Middle frontal gyrus (tissue), 1 donor: ENCODE results near the gene PKD1L1.
"Not testable (repeated sequence)": the region's sequence is repeated elsewhere in the genome, so short reads cannot be mapped to it uniquely, and the experiment has no call there.

Source experiments
- DNase-seq: peaks from one replicate; pipeline ENCODE4 v3.0.0-alpha.2; 2015; ENCODE audit warnings: low spot score; ENCODE audit errors: extremely low spot score

Gene PKD1L1

DNA sequence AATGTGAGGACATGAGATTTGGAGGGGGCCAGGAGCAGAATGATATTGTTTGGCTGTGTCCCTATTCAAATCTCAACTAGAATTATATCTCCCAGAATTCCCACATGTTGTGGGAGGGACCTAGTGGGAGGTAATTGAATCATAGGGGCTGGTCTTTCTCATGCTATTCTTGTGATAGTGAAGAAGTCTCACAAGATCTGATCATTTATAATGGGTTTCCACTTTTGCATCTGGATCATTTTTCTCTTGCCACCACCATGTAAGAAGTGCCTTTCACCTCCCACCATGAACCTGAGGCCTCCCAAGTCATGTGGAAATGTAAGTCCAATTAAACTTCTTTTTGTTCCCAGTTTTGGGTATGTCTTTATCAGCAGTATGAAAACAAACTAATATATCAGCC is 153.1 kb downstream of the PKD1L1 start:
- not testable (repeated sequence) for DNase-seq

DNA sequence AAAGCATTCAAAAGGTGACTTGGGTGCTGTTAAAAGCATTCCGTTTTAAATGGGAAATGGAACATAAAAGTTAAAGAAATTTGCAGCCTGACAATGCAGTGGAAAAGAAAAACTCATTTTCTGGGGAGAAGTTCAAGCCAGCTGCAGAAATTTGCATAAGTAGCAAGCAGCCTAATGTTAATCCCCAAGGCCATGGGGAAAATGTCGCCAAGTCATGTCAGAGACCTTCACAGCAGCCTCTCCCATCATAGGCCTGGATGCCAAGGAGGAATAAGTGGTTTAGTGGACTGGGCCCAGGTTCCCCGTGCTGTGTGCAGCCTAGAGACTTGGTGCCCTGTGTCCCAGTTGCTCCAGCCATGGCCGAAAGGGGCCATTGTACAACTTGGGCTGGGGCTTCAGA is 154.2 kb downstream of the PKD1L1 start:
- DNase-seq = no peak

DNA sequence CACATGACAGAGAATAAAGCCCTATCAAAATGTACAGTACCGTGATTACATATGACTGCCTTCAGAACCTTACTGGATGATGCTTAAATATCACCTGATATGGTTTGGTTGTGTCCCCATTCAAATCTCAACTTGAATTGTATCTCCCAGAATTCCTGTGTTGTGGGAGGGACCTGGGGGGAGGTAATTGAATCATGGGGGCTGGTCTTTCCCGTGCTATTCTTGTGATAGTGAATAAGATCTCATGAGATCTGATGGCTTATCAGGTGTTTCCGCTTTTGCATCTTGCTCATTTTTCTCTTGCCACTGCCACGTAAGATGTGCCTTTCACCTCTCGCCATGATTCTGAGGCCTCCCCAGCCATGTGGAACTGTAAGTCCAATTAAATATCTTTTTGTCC is 155.1 kb downstream of the PKD1L1 start:
- not testable (repeated sequence) for DNase-seq

- no peak for DNase-seq
Observed at GRCh38 chr7:47792521-47793121, 155.6 kb downstream of the PKD1L1 start.

DNA sequence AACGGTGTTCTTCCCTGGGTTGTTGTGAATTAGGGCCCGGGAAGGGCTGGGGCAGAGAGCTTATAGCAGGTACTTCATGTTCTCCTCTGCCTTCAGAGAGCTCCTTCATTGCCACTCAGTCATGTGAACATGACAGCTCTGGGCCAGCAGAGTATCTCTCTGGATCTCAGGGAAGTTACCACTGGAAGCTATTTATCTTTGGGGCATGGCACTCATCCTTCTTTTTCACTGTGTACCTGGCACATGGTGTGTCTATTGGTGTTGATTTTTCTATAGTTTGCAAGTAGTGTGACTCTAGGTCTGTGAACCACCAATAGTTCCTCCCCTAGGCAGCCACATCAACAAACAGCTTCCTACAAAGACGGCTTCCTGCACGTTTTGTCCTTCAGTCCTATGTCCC is 156.6 kb downstream of the PKD1L1 start:
- DNase-seq = no peak

DNA sequence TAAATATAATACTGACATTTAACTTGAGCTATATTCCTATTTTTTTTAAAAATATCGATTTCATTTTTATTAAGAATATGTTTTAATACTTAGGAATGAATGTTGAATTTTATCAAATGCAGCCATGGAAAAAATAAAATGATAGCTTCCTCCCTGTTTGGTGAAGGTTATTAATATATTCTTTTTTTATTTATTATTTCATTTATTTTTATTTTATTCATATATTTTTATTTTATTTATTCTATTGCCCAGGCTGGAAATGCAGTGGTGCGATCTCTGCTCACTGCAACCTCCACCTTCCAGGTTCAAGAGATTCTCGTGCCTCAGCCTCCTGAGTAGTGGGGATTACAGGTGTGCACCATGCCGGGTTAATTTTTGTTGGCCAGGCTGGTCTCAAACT is 160.2 kb downstream of the PKD1L1 start:
- DNase-seq = no peak

GRCh38 chr7:47787249-47788069 is 160.8 kb downstream of the PKD1L1 start:
- DNase-seq = no peak

DNA sequence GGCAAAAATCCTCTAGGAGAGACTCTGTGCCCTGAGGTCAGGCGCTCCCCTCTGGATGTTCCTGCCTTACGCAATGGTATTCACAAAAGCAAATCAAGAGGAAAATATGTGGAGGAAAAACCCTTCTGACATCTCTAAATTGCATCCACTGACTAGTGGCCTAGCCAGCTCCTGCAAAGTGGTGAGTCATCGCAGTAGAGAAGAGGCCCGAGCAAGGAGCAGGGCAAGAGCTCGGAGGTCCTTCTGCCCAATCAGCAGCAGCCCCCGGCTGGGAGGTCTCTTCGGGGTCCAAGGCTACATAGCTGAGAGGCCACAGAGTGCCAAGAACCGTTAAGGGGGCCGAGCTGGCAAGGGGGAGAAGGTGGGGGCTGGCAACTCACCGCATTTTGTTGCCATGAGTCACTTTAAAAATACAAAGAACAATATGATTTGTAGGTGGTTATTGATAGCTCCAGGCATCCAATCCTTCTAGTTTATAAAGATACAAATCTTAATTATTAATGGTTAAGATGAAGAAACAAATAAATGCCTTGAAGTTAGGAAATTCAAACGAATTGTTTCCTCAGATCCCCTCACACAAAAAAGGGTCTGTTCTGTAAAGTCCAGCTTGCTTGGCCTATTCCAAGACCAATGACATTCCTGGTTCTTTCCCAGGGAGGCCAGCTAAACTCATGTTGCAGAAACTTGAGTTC is 161.6 kb downstream of the PKD1L1 start:
- DNase-seq = no peak

DNA sequence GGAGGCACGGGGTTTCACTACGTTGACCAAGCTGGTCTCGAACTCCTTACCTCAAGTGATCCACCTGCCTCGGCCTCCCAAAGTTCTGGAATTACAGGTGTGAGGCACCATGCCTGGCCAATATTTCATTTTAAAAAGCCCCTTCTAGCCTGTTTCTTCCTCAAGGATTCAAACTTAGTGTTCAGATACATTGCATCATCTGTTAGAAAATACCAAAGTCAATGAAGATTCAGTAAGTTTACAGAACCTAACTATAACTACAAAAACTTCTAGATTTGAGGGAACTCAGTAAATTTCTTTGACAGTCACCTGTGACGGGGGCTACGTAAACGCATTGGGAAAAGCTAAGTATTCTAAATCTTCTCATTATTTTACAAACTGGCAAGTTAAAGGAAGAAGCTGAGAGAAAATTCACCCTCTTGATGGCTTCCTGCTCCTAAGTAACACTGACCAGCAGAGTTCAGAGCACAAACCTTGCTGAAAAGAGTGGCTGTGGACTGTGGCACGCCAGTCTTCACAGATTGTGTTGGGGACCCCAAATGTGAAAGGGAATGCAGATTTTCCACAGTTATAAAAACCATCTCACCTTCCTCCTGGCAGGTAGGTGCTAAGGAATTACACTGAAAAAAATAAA is 162.2 kb downstream of the PKD1L1 start:
- DNase-seq = no peak

- DNase-seq = no peak
Observed at GRCh38 chr7:47783456-47784223, 164.6 kb downstream of the PKD1L1 start.

DNA sequence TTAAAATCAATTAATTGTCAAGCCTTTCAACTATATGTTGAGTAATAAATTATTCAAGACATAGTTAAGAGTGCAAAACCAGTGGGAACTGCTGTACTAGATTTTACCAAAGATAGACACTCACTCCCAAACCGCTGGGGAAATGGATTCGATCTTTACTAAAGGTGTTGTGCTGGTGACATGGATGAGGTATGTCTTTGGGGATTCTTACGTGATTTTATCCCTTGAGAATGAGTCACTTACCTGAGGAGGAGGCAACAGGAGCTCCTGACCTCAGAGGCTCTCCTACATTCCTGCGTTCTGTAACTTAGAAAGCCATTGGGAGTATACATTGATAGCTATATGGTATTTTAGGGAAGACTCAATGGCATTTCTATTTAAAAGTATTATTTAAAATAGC is 165.5 kb downstream of the PKD1L1 start:
- no peak for DNase-seq

GRCh38 chr7:47782022-47782421 is 166.2 kb downstream of the PKD1L1 start:
- no peak for DNase-seq

- DNase-seq = no peak
Observed at GRCh38 chr7:47780555-47780954, 167.7 kb downstream of the PKD1L1 start.

DNA sequence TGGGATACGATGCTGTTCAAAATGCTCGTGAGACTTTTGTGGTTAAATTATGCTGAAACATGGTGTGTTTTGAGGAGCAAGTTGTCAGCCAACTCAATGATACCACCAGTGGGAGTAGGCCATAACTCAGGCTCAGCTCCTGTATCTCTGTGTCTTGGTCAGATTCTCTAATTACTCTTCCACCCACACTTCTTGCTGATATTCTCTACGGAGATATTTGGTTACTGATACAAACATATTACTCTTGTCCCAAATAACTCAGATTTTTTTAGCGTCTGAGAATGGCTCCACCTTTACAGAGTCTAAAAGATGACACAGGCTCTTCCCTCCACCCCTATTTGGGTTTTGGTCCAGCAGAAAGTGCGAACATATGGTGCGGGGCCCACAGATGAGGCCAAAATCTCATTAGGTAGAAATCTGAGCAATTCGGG is 168.9 kb downstream of the PKD1L1 start:
- no peak for DNase-seq

GRCh38 chr7:47778153-47778661 is 170.1 kb downstream of the PKD1L1 start:
- DNase-seq = no peak

- DNase-seq = no peak
Observed at GRCh38 chr7:47777531-47778152, 170.6 kb downstream of the PKD1L1 start.

GRCh38 chr7:47776335-47776734 is 171.9 kb downstream of the PKD1L1 start:
- no peak for DNase-seq

- no peak for DNase-seq
Observed at GRCh38 chr7:47775238-47775637, 173.0 kb downstream of the PKD1L1 start.

DNA sequence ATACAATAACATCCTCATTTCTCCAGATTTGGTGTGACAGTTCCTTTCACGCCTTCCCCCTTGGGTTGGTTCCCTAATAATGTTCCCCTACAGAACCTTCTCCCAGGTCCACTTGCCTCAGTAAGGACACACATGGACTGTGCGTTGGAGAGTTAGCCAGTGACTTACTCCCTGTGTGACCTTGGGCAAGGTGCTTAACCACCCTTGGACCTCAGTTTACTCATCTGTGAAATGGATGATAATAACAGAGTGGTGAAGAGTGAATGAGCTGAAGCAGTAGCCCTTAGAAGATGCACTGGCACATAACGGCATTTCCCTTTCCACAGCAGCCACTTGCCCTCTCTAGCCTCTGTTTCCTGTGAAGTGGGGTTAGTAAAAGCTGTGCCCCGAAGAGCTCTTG is 175.8 kb downstream of the PKD1L1 start:
- no peak for DNase-seq

GRCh38 chr7:47771990-47772360 is 176.3 kb downstream of the PKD1L1 start:
- no peak for DNase-seq
